Activated CD8-positive, alpha-beta T cell treated with anti-CD3 and anti-CD28 coated beads for 36 hours (primary cell): ENCODE measurements around the gene NKAIN1. TPM values are rescaled to one million over a fixed set of nuclear protein-coding genes. Genes with fewer than 3 reads are reported as not detected.
"Not testable (repeated sequence)": the region's sequence is repeated elsewhere in the genome, so short reads cannot be mapped to it uniquely, and the experiment has no call there.

Experiments used
- ATAC-seq: fragments of 200-7000 bp; cut with Tn5 transposase; one replicate; pipeline ENCODE4 v1.10.0; 2021; ENCODE audit warnings: mild to moderate bottlenecking, moderate library complexity
- CTCF ChIA-PET: fragments of 350-600 bp; sonication (Branson Sonifier 250); formaldehyde crosslinking; loops from one replicate; lab custom pipeline; 2021; ENCODE audit warnings: antibody characterized with exemption; lab: Charles Lee
- POLR2A ChIA-PET: fragments of 350-600 bp; sonication (Branson Sonifier 250); formaldehyde crosslinking; loops from one replicate; lab custom pipeline; 2021; ENCODE audit warnings: antibody characterized with exemption; lab: Charles Lee
- DNase-seq: peaks from one replicate; pipeline ENCODE4 v3.0.0-alpha.2; 2020
- H3K27ac Mint-ChIP-seq: one replicate; pipeline ENCODE4 v1.8.0; 2021; ENCODE audit warnings: mild to moderate bottlenecking, mixed read lengths
- H3K27me3 Mint-ChIP-seq: one replicate; pipeline ENCODE4 v1.8.0; 2021; ENCODE audit warnings: mixed read lengths
- H3K36me3 Mint-ChIP-seq: one replicate; pipeline ENCODE4 v1.8.0; 2021; ENCODE audit warnings: low read depth, mixed read lengths
- H3K4me1 Mint-ChIP-seq: one replicate; pipeline ENCODE4 v1.8.0; 2021; ENCODE audit warnings: low read depth, mixed read lengths
- H3K4me3 Mint-ChIP-seq: one replicate; pipeline ENCODE4 v1.8.0; 2021; ENCODE audit warnings: mild to moderate bottlenecking, moderate library complexity, mixed read lengths
- H3K9me3 Mint-ChIP-seq: one replicate; pipeline ENCODE4 v1.8.0; 2021; ENCODE audit warnings: mixed read lengths
- intact Hi-C: fragments of 100-400 bp; cut with micrococcal nuclease; formaldehyde crosslinking; loops from one replicate; pipeline ENCODE4 v1.10.0; 2022
- total RNA-seq, 2 experiments: library from RNA; stranded (reverse); gene quantifications; one replicate each; pipeline ENCODE4 v1.2.3, GENCODE V29; 2021
- TF ChIP-seq, protein P1 (sequence below): fragments of 200-600 bp; IDR thresholded peaks from one replicate; pipeline ENCODE4 v1.8.0; 2022; ENCODE audit warnings: antibody characterized with exemption, mild to moderate bottlenecking

NKAIN1 gene
- total RNA-seq, 2 experiments from 2014 or later: not detected

DNA sequence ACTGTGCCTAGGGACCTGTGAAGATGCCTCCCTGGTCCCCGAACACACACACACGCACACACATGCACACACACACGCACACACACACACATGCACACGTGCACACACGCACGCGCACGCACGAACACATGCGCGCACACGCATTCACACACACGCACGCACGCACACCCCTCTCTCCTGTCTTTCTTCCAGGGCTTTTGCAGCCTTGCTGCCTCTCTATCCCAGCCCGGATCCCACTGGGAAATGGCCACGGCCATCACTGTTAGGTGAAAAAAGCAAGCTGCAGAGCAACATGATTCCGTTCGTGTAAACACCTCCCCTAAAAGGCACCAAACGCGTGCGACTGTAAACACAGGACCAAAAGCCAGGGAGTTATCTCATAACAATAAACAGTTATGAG lies 39.7 kb downstream of the NKAIN1 start:
- ChIA-PET POLR2A (no interaction called here), CTCF (no interaction called here)
- Mint-ChIP-seq H3K4me3 (no peak overlapping the region), H3K4me1 (no peaks in the 10 kb centered on the region), H3K36me3 (no peaks in the 10 kb centered on the region), H3K9me3 (no peaks in the 10 kb centered on the region), H3K27ac (no peak overlapping the region), H3K27me3 (peaks cover 1% of the 10 kb centered on the region)
- intact Hi-C loops: no loop called here
- ATAC-seq (no peak), DNase-seq (no peak)
- TF ChIP-seq, protein P1, sequence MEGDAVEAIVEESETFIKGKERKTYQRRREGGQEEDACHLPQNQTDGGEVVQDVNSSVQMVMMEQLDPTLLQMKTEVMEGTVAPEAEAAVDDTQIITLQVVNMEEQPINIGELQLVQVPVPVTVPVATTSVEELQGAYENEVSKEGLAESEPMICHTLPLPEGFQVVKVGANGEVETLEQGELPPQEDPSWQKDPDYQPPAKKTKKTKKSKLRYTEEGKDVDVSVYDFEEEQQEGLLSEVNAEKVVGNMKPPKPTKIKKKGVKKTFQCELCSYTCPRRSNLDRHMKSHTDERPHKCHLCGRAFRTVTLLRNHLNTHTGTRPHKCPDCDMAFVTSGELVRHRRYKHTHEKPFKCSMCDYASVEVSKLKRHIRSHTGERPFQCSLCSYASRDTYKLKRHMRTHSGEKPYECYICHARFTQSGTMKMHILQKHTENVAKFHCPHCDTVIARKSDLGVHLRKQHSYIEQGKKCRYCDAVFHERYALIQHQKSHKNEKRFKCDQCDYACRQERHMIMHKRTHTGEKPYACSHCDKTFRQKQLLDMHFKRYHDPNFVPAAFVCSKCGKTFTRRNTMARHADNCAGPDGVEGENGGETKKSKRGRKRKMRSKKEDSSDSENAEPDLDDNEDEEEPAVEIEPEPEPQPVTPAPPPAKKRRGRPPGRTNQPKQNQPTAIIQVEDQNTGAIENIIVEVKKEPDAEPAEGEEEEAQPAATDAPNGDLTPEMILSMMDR: no peak

DNA sequence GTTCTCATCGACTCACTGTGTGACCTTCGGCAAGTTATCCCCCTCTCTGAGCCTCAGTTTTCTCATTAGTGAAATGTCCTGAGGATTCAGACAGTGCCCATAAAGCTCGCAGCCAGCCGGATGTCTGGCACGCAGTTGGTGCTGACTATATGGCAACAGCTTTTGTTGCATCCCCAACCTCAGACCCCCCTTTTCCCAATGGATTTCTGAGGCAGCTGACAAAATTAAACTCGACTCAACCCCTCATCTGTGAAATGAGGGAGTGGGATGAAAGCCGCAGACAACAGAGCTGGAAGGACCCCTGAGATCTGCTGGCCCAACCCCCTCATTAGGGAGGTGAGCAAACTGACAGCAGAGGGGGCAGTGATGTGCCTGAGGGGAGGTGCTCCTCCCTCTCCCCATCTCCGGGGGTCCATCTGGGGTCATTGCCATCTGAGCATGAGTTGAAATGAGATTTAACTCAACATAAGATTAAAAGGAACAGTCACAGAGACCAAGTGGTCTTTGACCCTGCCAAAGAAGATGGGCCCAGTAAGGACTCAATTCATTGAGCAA lies 40.4 kb downstream of the NKAIN1 start:
- H3K36me3 Mint-ChIP-seq: no peaks in the 10 kb centered on the region
- DNase-seq: no peak
- TF ChIP-seq, protein P1: no peak
- POLR2A ChIA-PET: interaction anchor here (0.6 kb wide), 1 partner anchor 16 kb away, joined by 3 read pairs; no protein-coding TSS in a partner anchor
- H3K27me3 Mint-ChIP-seq: peaks cover 1% of the 10 kb centered on the region
- H3K4me1 Mint-ChIP-seq: no peaks in the 10 kb centered on the region
- no peak for ATAC-seq
- H3K4me3 Mint-ChIP-seq: no peak overlapping the region
- H3K9me3 Mint-ChIP-seq: no peaks in the 10 kb centered on the region
- no peak overlapping the region for H3K27ac Mint-ChIP-seq
- CTCF ChIA-PET: no interaction called here
- intact Hi-C loops: no loop called here

DNA sequence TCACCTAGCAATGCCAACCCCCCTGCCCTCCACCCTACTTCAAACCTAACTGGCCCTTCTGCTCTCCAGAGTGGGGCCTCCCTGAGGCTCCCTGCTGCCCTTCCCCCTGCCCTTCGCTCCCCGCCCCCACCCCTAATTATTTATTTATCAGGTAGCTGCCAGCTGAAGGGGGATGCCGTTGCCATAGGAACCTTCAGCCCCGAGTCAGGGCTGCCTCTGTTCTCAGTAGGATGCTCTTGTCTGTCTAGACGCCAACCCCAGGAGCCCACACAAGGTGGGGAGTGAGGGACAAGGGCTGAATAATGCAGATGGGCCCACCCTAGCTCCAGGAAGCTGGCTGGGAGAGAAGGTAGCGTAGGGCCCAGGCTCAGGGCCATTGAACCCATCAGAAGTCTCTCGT lies 41.1 kb downstream of the NKAIN1 start:
- no peak overlapping the region for H3K27ac Mint-ChIP-seq
- TF ChIP-seq, protein P1: no peak
- ChIA-PET POLR2A (interaction anchor here (0.6 to 1.3 kb wide), 2 partner anchors 16 to 19 kb away, joined by 3 to 5 read pairs; no protein-coding TSS in a partner anchor), CTCF (no interaction called here)
- intact Hi-C loops: no loop called here
- no peaks in the 10 kb centered on the region for H3K4me1 Mint-ChIP-seq
- no peaks in the 10 kb centered on the region for H3K9me3 Mint-ChIP-seq
- ATAC-seq: no peak
- peaks cover 1% of the 10 kb centered on the region for H3K27me3 Mint-ChIP-seq
- DNase-seq: no peak
- H3K36me3 Mint-ChIP-seq: no peaks in the 10 kb centered on the region
- H3K4me3 Mint-ChIP-seq: no peak overlapping the region

DNA sequence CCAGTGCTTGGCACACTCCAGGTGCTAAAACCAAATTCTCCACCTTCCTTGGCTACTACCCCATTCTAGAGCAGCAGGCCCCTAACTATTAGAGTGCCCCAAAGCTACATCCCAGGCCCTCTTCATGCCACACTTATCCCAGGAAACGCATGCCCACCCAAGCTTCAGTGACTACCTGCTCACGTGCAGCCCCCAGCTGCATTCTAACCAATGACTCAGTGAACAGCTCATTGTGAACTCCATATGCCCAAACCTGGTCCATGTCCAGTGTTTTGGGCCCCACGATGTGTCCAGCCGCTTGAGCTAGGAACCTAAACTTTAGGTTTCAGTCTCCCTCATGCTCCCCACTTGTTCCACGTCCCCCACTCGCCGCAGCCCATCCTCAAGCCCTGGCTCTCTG lies 41.5 kb downstream of the NKAIN1 start:
- Mint-ChIP-seq H3K4me3 (no peak overlapping the region), H3K4me1 (no peaks in the 10 kb centered on the region), H3K9me3 (no peaks in the 10 kb centered on the region), H3K27ac (no peak overlapping the region), H3K36me3 (no peaks in the 10 kb centered on the region), H3K27me3 (peaks cover 1% of the 10 kb centered on the region)
- ChIA-PET POLR2A (interaction anchor here (1.3 kb wide), 1 partner anchor 18 kb away, joined by 5 read pairs; no protein-coding TSS in a partner anchor), CTCF (interaction anchor here (1.1 kb wide), 1 partner anchor 17 kb away, joined by 3 read pairs; no protein-coding TSS in a partner anchor)
- DNase-seq (no peak), ATAC-seq (no peak)
- TF ChIP-seq, protein P1: no peak
- intact Hi-C loops: no loop called here

DNA sequence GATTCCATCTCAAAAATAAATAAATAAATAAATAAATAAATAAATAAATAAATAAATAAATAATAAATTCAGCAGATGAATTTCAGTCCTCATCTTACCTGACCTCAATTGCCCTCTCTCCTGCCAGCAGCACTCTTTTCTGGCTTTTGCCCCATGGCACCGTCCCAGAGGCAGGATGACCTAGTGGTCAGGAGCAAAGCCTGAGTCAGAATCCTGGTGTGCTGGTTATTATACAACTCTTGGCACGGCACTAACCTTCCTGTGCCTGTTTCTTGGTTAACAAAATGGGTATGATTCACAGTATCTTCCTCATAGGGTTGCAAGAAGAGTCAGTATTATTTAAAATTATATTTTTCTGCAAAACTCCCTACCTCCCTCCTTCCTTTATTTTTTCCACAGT lies 43.0 kb downstream of the NKAIN1 start:
- DNase-seq: no peak
- Mint-ChIP-seq H3K9me3 (no peaks in the 10 kb centered on the region), H3K27me3 (peaks cover 1% of the 10 kb centered on the region), H3K36me3 (no peaks in the 10 kb centered on the region), H3K4me1 (no peaks in the 10 kb centered on the region), H3K27ac (no peak overlapping the region), H3K4me3 (no peak overlapping the region)
- TF ChIP-seq, protein P1: no peak
- ATAC-seq: no peak
- ChIA-PET CTCF (no interaction called here), POLR2A (no interaction called here)
- intact Hi-C loops: no loop called here

DNA sequence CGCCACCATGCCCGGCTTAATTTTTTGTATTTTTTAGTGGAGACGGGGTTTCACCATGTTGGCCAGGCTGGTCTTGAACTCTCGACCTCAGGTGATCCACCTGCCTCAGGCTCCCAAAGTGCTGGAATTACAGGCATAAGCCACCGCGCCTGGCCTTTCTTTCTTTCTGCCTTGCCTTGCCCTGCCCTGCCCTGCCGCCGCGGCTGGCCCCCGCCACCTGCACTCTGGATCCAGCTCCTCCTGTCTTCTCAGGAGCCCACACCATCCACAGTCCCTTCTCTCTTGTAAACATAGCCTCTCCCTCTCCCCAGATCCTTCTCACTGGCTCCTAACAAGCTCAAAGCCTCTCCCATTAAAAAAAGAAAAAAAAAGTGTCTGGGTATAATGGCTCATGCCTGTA lies 44.4 kb downstream of the NKAIN1 start:
- DNase-seq, H3K4me1 Mint-ChIP-seq, H3K9me3 Mint-ChIP-seq, H3K4me3 Mint-ChIP-seq, H3K27ac Mint-ChIP-seq, ATAC-seq, H3K36me3 Mint-ChIP-seq, intact Hi-C loops, POLR2A ChIA-PET, H3K27me3 Mint-ChIP-seq: not testable (repeated sequence)
- CTCF ChIA-PET: interaction anchor here (0.8 to 1.4 kb wide), 3 partner anchors 10 to 146 kb away, joined by 3 to 4 read pairs (median 3); no protein-coding TSS in a partner anchor
